Lower lobe of right lung (tissue), 2 donors: Measurements from ENCODE around the gene COLEC12. TPM values are rescaled to one million over a fixed set of nuclear protein-coding genes. Genes with fewer than 3 reads are reported as not detected.

ENCODE experiments used
- ATAC-seq, 2 donors: fragments of 200-7000 bp; cut with Tn5 transposase; one replicate each; pipeline ENCODE4 v1.9.1; 2020 to 2022; ENCODE audit warnings: mild to moderate bottlenecking in 2 of 2, moderate library complexity in 2 of 2
- DNase-seq: peaks from one replicate; pipeline ENCODE4 v3.0.0-alpha.2; 2020
- H3K27ac ChIP-seq: fragments of 200-600 bp; one replicate; pipeline ENCODE4 v1.8.0; 2022
- H3K27me3 ChIP-seq: fragments of 200-600 bp; one replicate; pipeline ENCODE4 v1.8.0; 2022; ENCODE audit warnings: low read depth
- H3K36me3 ChIP-seq: fragments of 200-600 bp; one replicate; pipeline ENCODE4 v1.8.0; 2022; ENCODE audit warnings: mild to moderate bottlenecking
- H3K4me1 ChIP-seq: fragments of 200-600 bp; one replicate; pipeline ENCODE4 v1.8.0; 2022
- H3K4me3 ChIP-seq: fragments of 200-600 bp; one replicate; pipeline ENCODE4 v1.8.0; 2022; ENCODE audit warnings: mild to moderate bottlenecking
- H3K9me3 ChIP-seq: fragments of 200-600 bp; one replicate; pipeline ENCODE4 v1.8.0; 2022
- intact Hi-C: fragments of 100-400 bp; cut with DNase I; formaldehyde crosslinking; loops from one replicate; pipeline ENCODE4 v1.11.0; 2022
- total RNA-seq: library from RNA; stranded (reverse); fragmentation: NEBNext Ultra II Directional; extraction: Animal tissue kit (Norgen Biotek cat#: 25700); gene quantifications from one replicate; pipeline ENCODE4 v1.2.1, GENCODE V29; 2021
- TF ChIP-seq, protein P1 (sequence below): fragments of 200-600 bp; IDR thresholded peaks from one replicate; pipeline ENCODE4 v1.8.0; 2022; ENCODE audit warnings: antibody characterized with exemption, mild to moderate bottlenecking
- donor health status: DM: no; HTN: yes; CAD: no; lungs with severe emphysema.

Gene COLEC12
- total RNA-seq, 1 donor from 2014 or later: 79.2 TPM

GRCh38 chr18:506264-506663 is 5.8 kb upstream of the COLEC12 start:
- DNase-seq (no peak), ATAC-seq (no peak)
- no peaks in the 10 kb centered on the region for H3K27me3 ChIP-seq
- H3K9me3 ChIP-seq: no peaks in the 10 kb centered on the region
- no peaks in the 10 kb centered on the region for H3K36me3 ChIP-seq
- H3K27ac ChIP-seq: no peak overlapping the region
- no peaks in the 10 kb centered on the region for H3K4me1 ChIP-seq
- H3K4me3 ChIP-seq: no peak overlapping the region
- intact Hi-C loops: no loop called here
- TF ChIP-seq, protein P1, sequence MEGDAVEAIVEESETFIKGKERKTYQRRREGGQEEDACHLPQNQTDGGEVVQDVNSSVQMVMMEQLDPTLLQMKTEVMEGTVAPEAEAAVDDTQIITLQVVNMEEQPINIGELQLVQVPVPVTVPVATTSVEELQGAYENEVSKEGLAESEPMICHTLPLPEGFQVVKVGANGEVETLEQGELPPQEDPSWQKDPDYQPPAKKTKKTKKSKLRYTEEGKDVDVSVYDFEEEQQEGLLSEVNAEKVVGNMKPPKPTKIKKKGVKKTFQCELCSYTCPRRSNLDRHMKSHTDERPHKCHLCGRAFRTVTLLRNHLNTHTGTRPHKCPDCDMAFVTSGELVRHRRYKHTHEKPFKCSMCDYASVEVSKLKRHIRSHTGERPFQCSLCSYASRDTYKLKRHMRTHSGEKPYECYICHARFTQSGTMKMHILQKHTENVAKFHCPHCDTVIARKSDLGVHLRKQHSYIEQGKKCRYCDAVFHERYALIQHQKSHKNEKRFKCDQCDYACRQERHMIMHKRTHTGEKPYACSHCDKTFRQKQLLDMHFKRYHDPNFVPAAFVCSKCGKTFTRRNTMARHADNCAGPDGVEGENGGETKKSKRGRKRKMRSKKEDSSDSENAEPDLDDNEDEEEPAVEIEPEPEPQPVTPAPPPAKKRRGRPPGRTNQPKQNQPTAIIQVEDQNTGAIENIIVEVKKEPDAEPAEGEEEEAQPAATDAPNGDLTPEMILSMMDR: no peak

DNA sequence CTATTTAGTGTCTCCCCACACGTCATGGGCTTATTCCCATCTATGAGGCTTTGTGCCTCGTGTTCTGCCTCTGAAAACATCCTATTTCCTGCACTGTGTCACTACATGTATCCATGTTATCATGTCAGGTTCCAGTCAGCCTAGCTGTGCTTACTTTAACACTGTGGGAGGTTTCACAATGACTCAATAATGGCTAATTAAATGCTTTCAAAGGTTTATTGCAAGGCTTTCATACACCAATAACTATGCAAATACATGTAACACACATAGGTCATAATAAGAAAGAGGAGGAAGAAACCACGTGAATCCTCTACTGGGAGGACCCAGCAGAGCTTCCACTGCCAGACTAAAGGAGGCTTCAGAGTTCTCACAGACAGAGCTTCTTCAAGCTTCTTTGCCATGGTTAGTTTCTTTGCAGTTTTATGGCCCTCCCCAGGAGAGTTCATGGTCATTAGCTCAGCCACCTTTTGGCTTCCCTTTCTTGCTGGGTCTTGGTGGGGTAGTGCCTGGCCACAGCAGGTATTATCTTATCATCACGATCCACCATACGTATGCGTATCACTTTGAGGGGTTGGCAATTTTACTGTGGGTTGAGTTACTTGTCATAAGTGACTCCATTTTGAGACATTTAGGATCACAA is 5.1 kb upstream of the COLEC12 start:
- Histone ChIP-seq H3K4me3 (no peak overlapping the region), H3K4me1 (no peaks in the 10 kb centered on the region), H3K27ac (no peak overlapping the region), H3K27me3 (no peaks in the 10 kb centered on the region), H3K36me3 (no peaks in the 10 kb centered on the region), H3K9me3 (no peaks in the 10 kb centered on the region)
- intact Hi-C loops: no loop called here
- DNase-seq: no peak
- TF ChIP-seq, protein P1: no peak
- ATAC-seq: no peak

DNA sequence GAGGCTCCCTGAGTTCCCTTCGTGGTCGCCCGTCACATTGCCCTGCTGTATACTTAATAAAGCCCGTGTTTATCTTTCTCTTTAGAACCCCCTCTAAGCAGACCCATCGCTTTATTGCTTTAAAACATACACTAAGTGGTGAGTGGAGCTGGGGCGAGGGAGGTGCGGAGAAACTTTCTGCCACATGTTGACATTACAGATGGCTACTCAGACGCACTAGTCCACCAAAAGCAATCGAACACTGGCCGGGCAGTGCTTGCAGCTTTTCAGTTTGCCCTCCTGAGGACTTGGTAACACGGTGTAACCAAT is 859 bp upstream of the COLEC12 start:
- intact Hi-C loops: no loop called here
- ATAC-seq (peak in 1 of 2 donors; percentile 35), DNase-seq (no peak)
- Histone ChIP-seq H3K4me3 (peak overlapping the region; percentile 64), H3K27ac (peak overlapping the region; percentile 60), H3K4me1 (peaks cover 21% of the 10 kb centered on the region), H3K36me3 (no peaks in the 10 kb centered on the region), H3K9me3 (no peaks in the 10 kb centered on the region), H3K27me3 (peaks cover 19% of the 10 kb centered on the region)
- TF ChIP-seq, protein P1: no peak

GRCh38 chr18:499776-500631 is 497 bp downstream of the COLEC12 start:
- Histone ChIP-seq H3K27ac (peak overlapping the region; percentile 49), H3K4me1 (peaks cover 34% of the 10 kb centered on the region), H3K4me3 (peak overlapping the region; percentile 64), H3K9me3 (no peaks in the 10 kb centered on the region), H3K27me3 (peaks cover 19% of the 10 kb centered on the region), H3K36me3 (no peaks in the 10 kb centered on the region)
- ATAC-seq: peak; percentile 57 to 62
- intact Hi-C loops: no loop called here
- DNase-seq: no peak
- TF ChIP-seq, protein P1: peak; percentile 23

GRCh38 chr18:498931-499775 is 1.3 kb downstream of the COLEC12 start:
- Histone ChIP-seq H3K27ac (peak overlapping the region; percentile 49), H3K9me3 (no peaks in the 10 kb centered on the region), H3K27me3 (peaks cover 19% of the 10 kb centered on the region), H3K36me3 (no peaks in the 10 kb centered on the region), H3K4me3 (peak overlapping the region; percentile 64), H3K4me1 (peaks cover 42% of the 10 kb centered on the region)
- intact Hi-C loops: no loop called here
- ATAC-seq (peak; percentile 31 to 52), DNase-seq (peak; percentile 61)
- TF ChIP-seq, protein P1: no peak
